HG02642 (cell line): ENCODE data around the gene SMO.
"Not testable (repeated sequence)": the region's sequence is repeated elsewhere in the genome, so short reads cannot be mapped to it uniquely, and the experiment has no call there.

Experiments used
- ATAC-seq: cut with Tn5 transposase; IDR thresholded peaks from one replicate; pipeline ENCODE4 v1.9.1; 2021; ENCODE audit warnings: mild to moderate bottlenecking; ENCODE audit not compliant: unreplicated experiment, poor library complexity

Gene SMO

GRCh38 chr7:129169171-129169671 is 19.2 kb upstream of the SMO start:
- ATAC-seq = peak; percentile 31

DNA sequence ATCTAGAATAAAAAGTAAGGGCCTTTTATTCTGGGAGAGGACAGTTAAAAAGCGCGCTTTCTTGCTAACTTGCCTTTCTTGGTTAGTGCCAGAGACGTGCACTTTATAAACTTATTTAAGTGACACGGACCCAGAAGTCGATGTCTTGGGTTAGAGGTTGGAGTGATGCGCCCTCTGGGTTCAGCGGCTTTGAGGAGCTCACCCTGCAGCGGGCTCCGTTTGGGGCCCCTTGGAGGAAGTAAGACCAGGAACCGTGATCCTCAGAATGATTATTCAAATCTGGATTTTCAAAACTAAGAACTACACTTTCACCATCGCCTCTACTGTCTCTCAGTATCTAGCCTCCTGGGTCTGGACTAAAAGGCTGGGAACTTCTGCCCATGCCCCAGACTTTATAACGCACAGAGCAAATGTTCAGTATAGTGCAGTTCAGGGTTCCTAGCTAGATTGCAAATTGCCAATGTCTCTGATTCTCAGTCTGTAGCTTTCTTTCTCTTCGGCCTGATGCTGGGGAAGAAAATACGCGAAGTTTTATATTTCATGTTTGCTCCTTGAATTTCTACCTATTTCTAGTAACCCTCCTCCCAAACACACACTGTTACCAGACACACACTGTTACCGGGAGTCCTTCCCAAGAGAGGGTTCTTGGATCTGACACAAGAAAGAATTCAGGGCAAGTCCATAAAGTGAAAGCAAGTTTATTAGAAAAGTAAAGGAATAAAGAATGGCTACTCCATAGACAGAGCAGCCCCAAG is 18.6 kb upstream of the SMO start:
- ATAC-seq = peak; percentile 66

GRCh38 chr7:129170441-129171021 is 17.9 kb upstream of the SMO start:
- ATAC-seq = no peak

DNA sequence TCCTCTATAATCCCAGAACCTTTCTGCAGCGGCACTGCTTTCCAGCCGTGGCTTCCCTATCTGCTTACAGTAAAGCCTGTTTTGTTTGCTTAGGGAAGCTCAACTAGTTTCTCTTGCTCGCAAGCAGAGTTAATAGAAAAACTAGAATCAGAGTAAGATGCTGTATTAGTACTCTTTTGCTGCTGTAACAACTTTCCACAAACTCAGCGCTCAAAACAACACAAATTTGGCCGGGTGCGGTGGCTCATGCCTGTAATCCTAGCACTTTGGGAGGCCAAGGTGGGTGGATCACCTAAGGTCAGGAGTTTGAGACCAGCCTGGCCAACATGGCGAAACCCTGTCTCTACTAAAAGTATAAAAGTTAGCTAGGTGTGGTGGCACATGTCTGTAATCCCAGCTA is 14.6 kb upstream of the SMO start:
- ATAC-seq = not testable (repeated sequence)

DNA sequence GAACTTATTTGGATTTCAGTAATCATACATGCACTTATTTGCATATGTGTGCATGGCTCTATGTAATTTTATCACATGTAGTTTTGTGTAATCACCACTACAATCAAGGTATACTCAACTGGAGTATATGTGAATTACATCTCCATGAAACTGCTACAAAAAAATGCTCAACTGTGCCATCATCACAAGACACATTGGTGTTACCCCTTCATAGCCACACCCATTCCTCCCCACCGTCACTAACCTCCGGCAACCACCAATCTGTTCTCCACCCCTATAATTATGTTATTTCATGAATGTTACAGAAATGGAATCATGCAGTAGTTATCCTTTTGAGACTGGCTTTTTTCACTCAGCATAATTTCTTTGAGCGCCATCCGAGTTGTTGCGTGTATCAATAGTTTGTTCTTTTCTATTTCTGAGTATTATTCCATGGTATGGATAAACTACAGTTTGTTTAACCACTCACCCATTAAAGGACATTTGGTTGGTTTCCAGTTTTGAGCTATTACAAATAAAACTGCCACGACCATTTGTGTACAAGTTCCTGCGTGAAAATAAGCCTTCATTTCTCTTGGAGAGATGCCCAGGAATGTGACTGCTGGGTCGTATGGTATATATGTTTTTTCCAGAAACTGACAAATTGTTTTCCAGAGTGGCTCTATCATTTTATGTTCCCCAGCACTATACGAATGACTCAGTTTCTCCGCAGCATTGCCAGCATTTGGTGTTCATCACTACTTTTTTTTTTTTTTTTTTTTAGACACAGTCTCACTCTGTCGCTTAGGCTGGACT is 11.3 kb upstream of the SMO start:
- ATAC-seq = no peak

- ATAC-seq = no peak
Observed at GRCh38 chr7:129184981-129185670, 3.3 kb upstream of the SMO start.

DNA sequence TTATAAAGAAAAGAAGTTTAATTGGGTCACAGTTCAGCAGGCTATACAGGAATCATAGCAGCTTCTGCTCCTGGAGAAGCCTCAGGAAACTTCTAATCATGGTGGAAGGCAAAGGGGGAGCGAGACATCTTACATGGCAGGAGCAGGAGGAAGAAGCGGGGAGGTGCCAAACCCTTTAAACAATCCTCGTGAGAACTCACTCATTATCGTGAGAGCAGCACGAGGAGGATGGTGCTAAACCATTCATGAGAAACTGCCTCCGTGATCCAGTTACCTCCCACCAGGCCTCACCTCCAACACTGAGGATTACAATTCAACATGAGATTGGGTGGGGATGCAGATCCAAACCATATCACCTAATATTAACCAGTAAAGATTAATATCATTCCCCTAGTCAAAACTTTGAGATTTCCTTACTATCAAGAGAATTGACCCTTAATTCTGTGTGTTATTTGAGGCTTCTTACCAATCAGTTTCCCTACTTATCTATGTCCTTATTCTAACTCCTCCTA is 1.6 kb upstream of the SMO start:
- no peak for ATAC-seq

DNA sequence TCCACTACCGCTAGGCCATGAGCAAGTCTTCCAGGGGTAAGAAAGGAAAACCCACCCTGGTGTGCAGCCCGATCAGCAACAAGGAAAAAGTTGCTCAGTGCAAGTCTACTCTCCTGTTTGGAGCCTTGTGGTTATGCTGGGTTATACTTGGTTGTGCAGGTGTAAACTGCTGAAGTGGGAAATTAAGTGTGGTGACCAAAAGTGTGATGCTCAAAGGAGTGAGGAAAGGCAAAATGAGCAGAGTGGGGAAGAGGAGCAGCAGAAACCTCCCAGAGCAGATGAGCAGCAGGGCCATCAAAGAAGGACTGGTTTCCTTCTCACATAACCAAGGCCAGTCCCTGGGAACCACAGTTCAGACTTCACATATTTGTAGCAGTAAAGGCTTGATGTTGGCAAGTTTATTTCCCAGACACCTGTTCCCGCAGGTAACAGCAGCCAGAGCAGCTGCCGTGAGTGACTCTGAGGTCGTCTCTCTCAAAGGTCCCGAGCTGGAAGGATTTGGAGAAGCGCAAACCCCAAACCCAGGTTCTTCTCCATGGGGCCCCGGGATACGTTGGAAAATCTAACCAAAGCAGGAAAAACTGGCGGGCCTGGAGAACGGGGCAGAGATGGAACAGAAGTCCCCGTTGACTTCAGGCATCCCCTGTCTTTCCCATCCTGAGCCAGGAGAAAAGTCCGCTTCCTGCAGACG is 607 bp upstream of the SMO start:
- ATAC-seq = no peak

- ATAC-seq = no peak
Observed at GRCh38 chr7:129188892-129189660, 643 bp downstream of the SMO start.

DNA sequence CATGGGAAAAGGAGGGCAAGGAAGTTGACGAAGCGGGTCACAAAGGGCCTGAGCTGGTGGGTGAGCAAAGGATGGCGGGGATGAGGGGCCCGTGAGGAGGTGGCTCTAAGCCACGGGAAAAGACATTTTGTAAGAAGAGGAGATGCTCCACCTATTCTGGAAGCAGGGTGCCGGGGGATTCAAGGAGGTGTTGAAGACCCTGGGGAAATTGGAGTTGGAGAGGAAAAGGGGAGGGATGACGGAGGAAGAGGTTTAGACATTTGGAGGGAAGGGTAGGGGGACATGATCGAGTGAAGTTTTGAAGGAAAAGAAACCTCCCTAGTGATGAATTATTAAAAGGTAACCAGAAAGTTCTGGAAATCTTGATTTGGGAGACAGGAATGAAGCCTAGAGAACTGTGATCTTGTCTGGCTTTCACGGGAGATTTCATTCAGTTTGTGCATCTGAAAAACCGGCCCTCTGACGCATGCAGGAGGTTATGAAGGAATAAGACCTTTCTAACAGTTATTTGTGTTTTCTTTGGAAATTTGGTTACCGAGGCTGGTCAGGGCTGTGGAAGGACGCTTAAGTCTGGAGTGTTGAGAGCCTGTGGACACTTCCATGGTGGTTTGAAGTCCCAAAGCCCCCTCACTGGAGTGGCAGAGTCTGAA is 1.4 kb downstream of the SMO start:
- no peak for ATAC-seq

DNA sequence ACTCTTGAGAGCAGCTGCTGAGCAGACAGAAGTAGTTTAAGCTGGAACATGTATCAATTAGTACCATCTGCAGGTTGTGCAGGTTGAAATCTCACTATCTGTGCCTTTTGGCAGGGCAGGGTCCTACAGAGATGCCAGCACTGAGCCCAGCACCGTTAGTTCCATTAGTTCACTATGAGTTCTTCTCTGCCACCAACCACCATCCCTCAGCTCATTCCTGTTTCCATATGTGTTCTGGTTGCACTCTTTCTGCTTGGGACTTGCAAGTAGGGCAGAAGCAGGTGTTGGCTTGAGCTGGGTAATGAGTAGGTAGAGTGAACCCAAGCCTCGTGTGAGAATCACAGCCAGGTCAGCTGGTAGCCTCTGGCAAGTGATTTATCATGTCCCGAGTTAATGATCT is 2.8 kb downstream of the SMO start:
- no peak for ATAC-seq

GRCh38 chr7:129193892-129194291 is 5.5 kb downstream of the SMO start:
- ATAC-seq = no peak

DNA sequence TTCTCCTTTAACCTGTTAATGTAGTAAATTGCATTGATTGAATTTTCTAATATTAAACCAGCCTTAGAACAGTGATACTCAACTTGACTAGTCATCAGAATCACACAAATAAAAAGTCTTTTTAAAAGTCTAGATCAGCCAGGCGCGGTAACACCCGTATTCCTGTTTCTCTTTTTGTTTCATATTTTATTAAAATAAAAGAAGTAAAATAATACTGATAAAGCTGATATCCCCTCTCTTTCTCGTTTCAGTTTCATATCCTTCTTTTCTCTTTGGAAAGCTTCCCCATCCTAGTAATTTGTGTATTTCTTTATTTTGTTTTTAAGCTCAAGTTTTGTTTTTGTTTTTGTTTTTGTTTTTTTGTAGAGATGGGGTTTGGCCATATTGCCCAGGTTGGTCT is 9.3 kb downstream of the SMO start:
- no peak for ATAC-seq

DNA sequence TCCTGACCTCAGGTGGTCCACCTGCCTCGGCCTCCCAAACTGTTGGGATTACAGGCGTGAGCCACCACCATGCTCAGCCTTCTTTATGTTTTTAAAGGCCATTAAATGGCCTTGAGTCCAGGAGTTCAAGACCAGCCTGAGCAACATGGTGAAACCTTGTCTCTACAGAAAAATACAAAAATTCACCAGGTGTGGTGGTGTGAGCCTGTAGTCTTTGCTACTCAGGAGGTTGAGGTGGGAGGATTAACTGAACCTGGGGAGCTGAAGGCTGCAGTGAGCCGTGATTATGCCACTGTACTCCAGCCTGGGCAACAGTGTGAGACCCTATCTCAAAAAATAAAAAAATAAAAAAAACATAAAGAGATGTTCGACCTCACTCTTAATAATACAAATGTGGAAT is 11.0 kb downstream of the SMO start:
- no peak for ATAC-seq

- no peak for ATAC-seq
Observed at GRCh38 chr7:129202058-129202777, 13.8 kb downstream of the SMO start.

DNA sequence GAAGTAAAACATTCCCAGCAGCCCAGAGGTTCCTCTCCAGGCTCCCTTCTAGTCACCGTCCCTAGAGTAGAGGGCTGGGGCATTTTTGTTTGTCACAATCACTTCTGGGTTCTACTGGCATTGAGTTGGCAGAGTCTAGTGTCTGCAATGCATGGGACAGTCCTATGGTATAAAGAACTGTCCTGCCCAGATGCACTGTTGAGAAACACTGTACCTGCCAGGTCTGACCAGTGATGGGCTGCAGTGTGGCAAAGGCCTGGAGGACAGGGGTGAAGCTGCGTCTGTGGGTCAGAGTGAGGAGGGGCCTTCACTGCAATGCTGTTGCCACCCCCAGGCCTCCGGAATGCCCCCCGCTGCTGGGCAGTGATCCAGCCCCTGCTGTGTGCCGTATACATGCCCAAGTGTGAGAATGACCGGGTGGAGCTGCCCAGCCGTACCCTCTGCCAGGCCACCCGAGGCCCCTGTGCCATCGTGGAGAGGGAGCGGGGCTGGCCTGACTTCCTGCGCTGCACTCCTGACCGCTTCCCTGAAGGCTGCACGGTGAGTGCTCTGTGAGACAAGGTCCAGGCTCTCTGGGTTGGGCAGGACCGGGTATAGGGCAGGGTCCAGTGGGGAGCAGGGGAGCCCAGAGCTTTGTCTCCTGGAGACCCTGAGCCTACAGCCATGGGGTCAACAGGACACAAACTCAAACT is 14.8 kb downstream of the SMO start:
- ATAC-seq = no peak

DNA sequence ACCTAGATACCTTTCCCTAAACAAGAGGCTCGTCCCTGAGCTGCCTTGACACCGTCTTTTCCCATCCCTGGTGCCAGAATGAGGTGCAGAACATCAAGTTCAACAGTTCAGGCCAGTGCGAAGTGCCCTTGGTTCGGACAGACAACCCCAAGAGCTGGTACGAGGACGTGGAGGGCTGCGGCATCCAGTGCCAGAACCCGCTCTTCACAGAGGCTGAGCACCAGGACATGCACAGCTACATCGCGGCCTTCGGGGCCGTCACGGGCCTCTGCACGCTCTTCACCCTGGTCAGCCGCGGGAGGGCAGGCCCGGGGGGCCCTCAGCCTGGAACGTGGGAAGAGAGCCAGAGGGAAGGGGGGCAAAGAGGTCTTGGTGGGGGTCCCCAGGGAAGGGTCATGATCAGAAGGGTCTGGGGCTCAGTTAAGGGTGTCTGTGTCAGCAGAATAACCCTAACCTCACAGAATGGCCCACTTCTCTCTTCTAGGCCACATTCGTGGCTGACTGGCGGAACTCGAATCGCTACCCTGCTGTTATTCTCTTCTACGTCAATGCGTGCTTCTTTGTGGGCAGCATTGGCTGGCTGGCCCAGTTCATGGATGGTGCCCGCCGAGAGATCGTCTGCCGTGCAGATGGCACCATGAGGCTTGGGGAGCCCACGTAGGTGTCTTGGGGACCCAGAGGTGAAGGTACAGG is 16.8 kb downstream of the SMO start:
- ATAC-seq = no peak
